Gastrocnemius medialis (tissue), 4 donors: ENCODE measurements around the gene DPM2.

Experiments used
- CTCF ChIP-seq, 5 experiments: fragments of 450-650 bp in 3 of 5; fragments of 200-600 bp in 2 of 5; sonication (generic) in 2 of 5; IDR thresholded peaks in 4 of 5; conservative IDR thresholded peaks in 1 of 5; 1 replicate in 4 of 5; 2 replicates in 1 of 5; pipeline ENCODE4 v1.5.1; 2016 to 2019; ENCODE audit warnings: antibody characterized with exemption in 5 of 5, mild to moderate bottlenecking in 3 of 5, moderate library complexity in 3 of 5
- POLR2A ChIP-seq, 2 donors: fragments of 450-650 bp; IDR thresholded peaks; one replicate each; pipeline ENCODE4 v1.6.1; 2017; ENCODE audit warnings: antibody characterized with exemption in 2 of 2, mild to moderate bottlenecking in 2 of 2, moderate library complexity in 2 of 2

DNA sequence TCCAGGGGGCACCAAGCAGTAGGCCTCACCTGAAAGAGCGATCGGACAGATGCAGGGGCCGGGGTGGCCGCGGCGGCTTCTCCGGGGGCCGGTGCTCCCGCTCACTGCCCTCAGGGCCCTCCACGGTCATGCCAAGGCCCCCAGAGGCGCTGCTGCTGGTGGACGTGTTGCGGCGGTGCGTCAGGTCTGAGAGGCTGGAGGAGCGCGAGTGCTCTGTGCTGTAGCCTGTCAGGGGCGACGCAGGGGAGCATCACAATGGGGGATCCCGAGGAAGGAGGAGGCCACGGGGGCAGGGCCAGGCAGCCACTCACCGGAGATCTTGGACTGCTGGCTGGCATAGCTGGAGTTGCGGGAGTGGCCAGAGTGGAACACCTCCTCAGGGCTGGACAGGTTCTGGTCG lies 7.7 kb upstream of the DPM2 start:
- TF ChIP-seq CTCF (IDR thresholded peaks at IDR 0.05 in 4 of 5, conservative IDR thresholded peaks at IDR 0.05 in 1 of 5), result no peak
- TF ChIP-seq POLR2A (IDR thresholded peaks at IDR 0.05), result no peak
